ENCODE measurements around the gene PIM1.

PIM1 gene

GRCh38 chr6:37222992-37223391 is 53.0 kb downstream of the PIM1 start:
- no peaks in the 10 kb centered on the region for H3K36me3 ChIP-seq (ENCODE audit: insufficient read depth, low read depth, low read length)
- peaks cover 9% of the 10 kb centered on the region; the same call in 1 of the 2 replicates for H3K4me1 ChIP-seq (ENCODE audit: insufficient read depth, low read length)
- H3K27me3 ChIP-seq (ENCODE audit: insufficient read depth, low read length), result no peaks in the 10 kb centered on the region
- H3K9me3 ChIP-seq (ENCODE audit: insufficient read depth, low read depth, low read length), result no peaks in the 10 kb centered on the region
- no peak overlapping the region for H3K27ac ChIP-seq (ENCODE audit: low read length)
- H3K4me3 ChIP-seq (ENCODE audit: low read length), result peak overlapping the region; percentile 69
- no peak overlapping the region for H3K9ac ChIP-seq (ENCODE audit: low read depth, low read length)
